Osteoblast (primary cell): ENCODE measurements around the gene NUDT19. TPM values are rescaled to one million over a fixed set of nuclear protein-coding genes. Genes with fewer than 3 reads are reported as not detected.

ENCODE experiments used
- DNase-seq: peaks from one replicate; pipeline ENCODE4 v3.0.0; 2011; ENCODE audit warnings: low spot score, mixed read lengths; ENCODE audit not compliant: insufficient read length; ENCODE audit errors: missing footprints
- H2AFZ ChIP-seq: 2 replicates; pipeline ENCODE4 v1.6.0; 2011; ENCODE audit warnings: mild to moderate bottlenecking, low read length
- H3K27ac ChIP-seq: 2 replicates; pipeline ENCODE4 v1.5.1; 2011; ENCODE audit warnings: mild to moderate bottlenecking, low read depth, low read length, moderate library complexity
- H3K27me3 ChIP-seq: 2 replicates; pipeline ENCODE4 v1.6.0; 2012; ENCODE audit warnings: mild to moderate bottlenecking, control low read depth, inconsistent platforms, low read length, moderate library complexity; ENCODE audit not compliant: insufficient read depth
- H3K36me3 ChIP-seq: 2 replicates; pipeline ENCODE4 v1.5.1; 2011; ENCODE audit warnings: mild to moderate bottlenecking, low read length, control low read depth, moderate library complexity; ENCODE audit not compliant: insufficient read depth
- H3K4me1 ChIP-seq: 2 replicates; pipeline ENCODE4 v1.5.1; 2011; ENCODE audit warnings: mild to moderate bottlenecking, low read length, control low read depth, moderate library complexity; ENCODE audit not compliant: insufficient read depth
- H3K4me2 ChIP-seq: 2 replicates; pipeline ENCODE4 v1.6.0; 2011; ENCODE audit warnings: mild to moderate bottlenecking, low read length; ENCODE audit not compliant: insufficient read depth
- H3K4me3 ChIP-seq: fragments of 200-600 bp; sonication (generic); 3 replicates; pipeline ENCODE4 v1.5.1; 2012; ENCODE audit warnings: mild to moderate bottlenecking, low read length, inconsistent platforms; ENCODE audit not compliant: insufficient read depth
- H3K79me2 ChIP-seq: 2 replicates; pipeline ENCODE4 v1.6.0; 2012; ENCODE audit warnings: mild to moderate bottlenecking, low read length, control low read depth, inconsistent platforms; ENCODE audit not compliant: insufficient read depth
- H3K9me3 ChIP-seq: 2 replicates; pipeline ENCODE4 v1.5.1; 2011; ENCODE audit warnings: low read depth, low read length, control low read depth
- H4K20me1 ChIP-seq: 2 replicates; pipeline ENCODE4 v1.6.0; 2012; ENCODE audit warnings: mild to moderate bottlenecking, low read length, control low read depth; ENCODE audit not compliant: insufficient read depth
- total RNA-seq: library from RNA; depleted of rRNA; stranded (reverse); fragments of >200 nt; gene quantifications from 2 replicates; pipeline ENCODE4 v1.2.3, GENCODE V29; 2012
- TF ChIP-seq, protein P1 (sequence below): IDR thresholded peaks from 2 replicates; pipeline ENCODE4 v1.5.1; 2011; ENCODE audit warnings: mild to moderate bottlenecking, low read depth, low read length, moderate library complexity; ENCODE audit errors: extremely low read depth

NUDT19 gene
- total RNA-seq, 1 donor, result 8.3 TPM

DNA sequence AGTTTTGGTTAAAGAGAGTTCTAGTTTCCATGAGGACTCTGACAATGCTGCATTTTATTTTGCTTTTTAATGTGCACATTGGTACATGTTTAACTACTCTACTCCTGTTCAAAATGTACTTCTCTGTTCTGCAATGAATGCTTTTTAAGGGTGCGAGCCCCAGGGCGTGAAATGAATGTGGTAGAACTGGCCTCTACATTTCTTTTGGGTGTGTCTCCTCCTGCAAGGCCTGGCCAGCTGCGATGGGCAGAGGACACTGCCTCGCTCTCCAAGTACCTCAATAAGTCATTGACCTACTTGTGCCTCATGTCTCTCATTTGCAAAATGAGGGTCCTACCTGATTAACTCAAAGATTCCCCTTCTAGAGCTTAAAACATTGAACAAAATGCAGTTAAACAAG is 9.3 kb upstream of the NUDT19 start:
- no peaks in the 10 kb centered on the region for H3K79me2 ChIP-seq
- no peak overlapping the region for H3K4me3 ChIP-seq
- H4K20me1 ChIP-seq, result no peaks in the 10 kb centered on the region
- no peaks in the 10 kb centered on the region for H3K9me3 ChIP-seq
- H3K27ac ChIP-seq, result no peak overlapping the region
- DNase-seq, result no peak
- H3K27me3 ChIP-seq, result peaks cover 6% of the 10 kb centered on the region
- no peak overlapping the region for H2AFZ ChIP-seq
- TF ChIP-seq, protein P1, sequence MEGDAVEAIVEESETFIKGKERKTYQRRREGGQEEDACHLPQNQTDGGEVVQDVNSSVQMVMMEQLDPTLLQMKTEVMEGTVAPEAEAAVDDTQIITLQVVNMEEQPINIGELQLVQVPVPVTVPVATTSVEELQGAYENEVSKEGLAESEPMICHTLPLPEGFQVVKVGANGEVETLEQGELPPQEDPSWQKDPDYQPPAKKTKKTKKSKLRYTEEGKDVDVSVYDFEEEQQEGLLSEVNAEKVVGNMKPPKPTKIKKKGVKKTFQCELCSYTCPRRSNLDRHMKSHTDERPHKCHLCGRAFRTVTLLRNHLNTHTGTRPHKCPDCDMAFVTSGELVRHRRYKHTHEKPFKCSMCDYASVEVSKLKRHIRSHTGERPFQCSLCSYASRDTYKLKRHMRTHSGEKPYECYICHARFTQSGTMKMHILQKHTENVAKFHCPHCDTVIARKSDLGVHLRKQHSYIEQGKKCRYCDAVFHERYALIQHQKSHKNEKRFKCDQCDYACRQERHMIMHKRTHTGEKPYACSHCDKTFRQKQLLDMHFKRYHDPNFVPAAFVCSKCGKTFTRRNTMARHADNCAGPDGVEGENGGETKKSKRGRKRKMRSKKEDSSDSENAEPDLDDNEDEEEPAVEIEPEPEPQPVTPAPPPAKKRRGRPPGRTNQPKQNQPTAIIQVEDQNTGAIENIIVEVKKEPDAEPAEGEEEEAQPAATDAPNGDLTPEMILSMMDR, result no peak
- H3K36me3 ChIP-seq, result no peaks in the 10 kb centered on the region
- no peaks in the 10 kb centered on the region for H3K4me1 ChIP-seq
- H3K4me2 ChIP-seq, result no peak overlapping the region

DNA sequence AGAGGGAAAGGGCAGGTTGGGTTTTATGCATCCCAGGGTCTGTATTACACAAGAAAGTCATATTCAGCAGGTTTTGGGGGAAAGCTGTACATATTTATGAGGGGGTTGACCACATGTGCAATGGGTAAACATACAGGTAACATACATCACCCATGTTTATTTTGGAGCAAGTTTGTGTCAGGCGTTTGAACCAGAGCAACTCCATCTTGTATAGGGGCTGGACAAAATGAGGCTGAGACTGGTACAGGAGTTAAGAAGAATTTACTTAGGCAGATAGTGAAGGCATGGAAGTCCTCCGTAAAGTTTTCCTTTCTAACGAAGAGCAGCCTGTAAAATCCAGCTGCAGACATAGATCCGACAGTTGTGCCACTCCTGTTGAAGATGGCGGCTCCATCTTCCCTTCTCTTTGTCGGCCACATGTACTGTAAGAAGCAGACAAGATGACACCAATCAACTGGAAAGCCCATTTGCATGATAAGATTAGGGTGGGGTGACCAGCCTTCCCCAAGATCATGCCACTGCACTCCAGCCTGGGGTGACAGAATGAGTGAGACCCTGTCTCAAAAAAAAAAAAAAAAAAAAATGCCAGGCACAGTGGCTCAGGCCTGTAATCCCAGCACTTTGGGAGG is 4.7 kb upstream of the NUDT19 start:
- Histone ChIP-seq H4K20me1 (no peaks in the 10 kb centered on the region), H3K36me3 (no peaks in the 10 kb centered on the region), H3K27me3 (no peaks in the 10 kb centered on the region), H3K4me1 (peaks cover 6% of the 10 kb centered on the region), H3K4me2 (no peak overlapping the region), H3K9me3 (no peaks in the 10 kb centered on the region), H2AFZ (no peak overlapping the region), H3K27ac (no peak overlapping the region), H3K4me3 (no peak overlapping the region), H3K79me2 (peaks cover 6% of the 10 kb centered on the region)
- TF ChIP-seq, protein P1, result no peak
- no peak for DNase-seq

DNA sequence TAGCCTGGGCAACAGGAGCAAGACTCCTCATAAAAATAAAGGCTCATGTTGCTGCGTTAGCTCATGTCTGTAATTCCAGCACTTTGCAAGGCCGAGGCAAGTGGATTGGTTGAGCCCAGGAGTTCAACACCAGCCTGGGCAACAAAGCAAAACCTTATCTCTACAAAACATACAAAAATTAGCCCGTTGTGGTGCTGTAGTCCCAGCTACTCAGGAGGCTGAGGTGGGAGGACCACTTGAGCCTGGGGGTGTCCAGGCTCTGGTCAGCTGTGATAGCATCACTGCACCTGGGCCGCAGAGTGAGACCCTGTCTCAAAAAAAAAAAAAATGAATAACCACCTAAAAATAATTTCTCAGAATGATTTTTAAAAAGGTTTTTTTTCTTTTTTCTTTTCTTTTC is 3.9 kb upstream of the NUDT19 start:
- H3K4me1 ChIP-seq, result peaks cover 9% of the 10 kb centered on the region
- H4K20me1 ChIP-seq, result no peaks in the 10 kb centered on the region
- DNase-seq, result no peak
- H2AFZ ChIP-seq, result no peak overlapping the region
- peaks cover 13% of the 10 kb centered on the region for H3K79me2 ChIP-seq
- H3K4me3 ChIP-seq, result no peak overlapping the region
- no peaks in the 10 kb centered on the region for H3K36me3 ChIP-seq
- TF ChIP-seq, protein P1, result no peak
- no peaks in the 10 kb centered on the region for H3K9me3 ChIP-seq
- no peaks in the 10 kb centered on the region for H3K27me3 ChIP-seq
- H3K27ac ChIP-seq, result no peak overlapping the region
- H3K4me2 ChIP-seq, result no peak overlapping the region

DNA sequence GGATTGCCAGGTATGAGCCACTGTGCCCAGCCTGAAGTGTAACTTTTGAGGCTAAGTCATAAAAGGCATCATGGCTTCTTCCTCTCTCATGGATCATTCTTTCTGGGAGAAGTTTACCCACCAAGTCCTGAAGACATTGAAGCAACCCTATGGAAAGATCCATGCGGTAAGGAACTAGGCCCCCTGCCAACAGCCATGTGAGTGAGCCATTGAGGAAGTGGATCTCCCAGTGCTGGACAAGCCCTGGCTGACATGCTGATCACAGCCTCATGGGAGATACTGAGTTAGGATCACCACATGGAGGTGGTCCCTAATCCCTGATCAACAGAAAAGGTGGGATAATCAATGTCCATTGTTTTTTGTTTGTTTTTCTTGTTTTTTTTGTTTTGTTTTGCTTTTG is 3.3 kb upstream of the NUDT19 start:
- DNase-seq, result no peak
- no peaks in the 10 kb centered on the region for H3K27me3 ChIP-seq
- peaks cover 14% of the 10 kb centered on the region for H3K4me1 ChIP-seq
- TF ChIP-seq, protein P1, result no peak
- no peak overlapping the region for H3K4me3 ChIP-seq
- H4K20me1 ChIP-seq, result peaks cover 2% of the 10 kb centered on the region
- H3K4me2 ChIP-seq, result no peak overlapping the region
- H3K27ac ChIP-seq, result no peak overlapping the region
- no peaks in the 10 kb centered on the region for H3K36me3 ChIP-seq
- no peaks in the 10 kb centered on the region for H3K9me3 ChIP-seq
- H3K79me2 ChIP-seq, result peaks cover 19% of the 10 kb centered on the region
- no peak overlapping the region for H2AFZ ChIP-seq
